Mesendoderm (in vitro differentiated cells): ENCODE data around the gene DHX35.

Source experiments
- DNase-seq: peaks from one replicate; pipeline ENCODE4 v3.0.0; 2013
- H2AK5ac ChIP-seq: 2 replicates; pipeline ENCODE4 v1.6.1; 2013; ENCODE audit warnings: low read length, inconsistent platforms
- H2BK120ac ChIP-seq: 2 replicates; pipeline ENCODE4 v1.6.1; 2013; ENCODE audit warnings: low read depth, mild to moderate bottlenecking, low read length, moderate library complexity, mixed read lengths
- H2BK15ac ChIP-seq: replicated peaks from 2 replicates; pipeline ENCODE4 v1.6.1; 2013; ENCODE audit warnings: low read depth, mild to moderate bottlenecking, moderate library complexity
- H2BK5ac ChIP-seq: 2 replicates; pipeline ENCODE4 v1.6.1; 2013; ENCODE audit warnings: low read length, inconsistent platforms
- H3K18ac ChIP-seq: 2 replicates; pipeline ENCODE4 v1.6.1; 2013; ENCODE audit warnings: mild to moderate bottlenecking, low read length, mixed read lengths
- H3K23ac ChIP-seq: one replicate; pipeline ENCODE4 v1.6.1; 2013; ENCODE audit warnings: low read length
- H3K27ac ChIP-seq: 2 replicates; pipeline ENCODE4 v1.5.1; 2013; ENCODE audit warnings: low read depth, mild to moderate bottlenecking, inconsistent platforms, low read length, moderate library complexity
- H3K27me3 ChIP-seq: 2 replicates; pipeline ENCODE4 v1.6.1; 2013; ENCODE audit warnings: low read length, control low read depth, mild to moderate bottlenecking, inconsistent platforms; ENCODE audit not compliant: insufficient read depth, poor library complexity
- H3K36me3 ChIP-seq: 2 replicates; pipeline ENCODE4 v1.6.1; 2013; ENCODE audit warnings: low read length, inconsistent platforms; ENCODE audit not compliant: control insufficient read depth, insufficient read depth
- H3K4ac ChIP-seq: one replicate; pipeline ENCODE4 v1.6.1; 2013; ENCODE audit warnings: low read depth, mild to moderate bottlenecking, low read length, moderate library complexity
- H3K4me1 ChIP-seq: 2 replicates; pipeline ENCODE4 v1.6.1; 2013; ENCODE audit warnings: low read depth, low read length, inconsistent platforms; ENCODE audit not compliant: control insufficient read depth
- H3K4me2 ChIP-seq: 2 replicates; pipeline ENCODE4 v1.6.1; 2013; ENCODE audit warnings: low read length
- H3K4me3 ChIP-seq: 2 replicates; pipeline ENCODE4 v1.5.1; 2013; ENCODE audit warnings: mild to moderate bottlenecking, low read length
- H3K56ac ChIP-seq: one replicate; pipeline ENCODE4 v1.6.1; 2013; ENCODE audit warnings: low read length
- H3K79me1 ChIP-seq: 2 replicates; pipeline ENCODE4 v1.6.1; 2013; ENCODE audit warnings: low read length, inconsistent platforms
- H3K79me2 ChIP-seq: 2 replicates; pipeline ENCODE4 v1.6.1; 2013; ENCODE audit warnings: mild to moderate bottlenecking, low read length; ENCODE audit not compliant: control insufficient read depth, insufficient read depth
- H3K9ac ChIP-seq: 2 replicates; pipeline ENCODE4 v1.6.1; 2013; ENCODE audit warnings: low read length, inconsistent platforms
- H4K5ac ChIP-seq: one replicate; pipeline ENCODE4 v1.6.1; 2013; ENCODE audit warnings: low read length
- H4K8ac ChIP-seq: one replicate; pipeline ENCODE4 v1.6.1; 2013; ENCODE audit warnings: low read depth, mild to moderate bottlenecking, control low read depth, low read length, moderate library complexity
- WGBS: extraction: QIAGEN DNeasy Blood & Tissue Kit; methylation state at CpG from one replicate; pipeline ENCODE4 v1.1.7; 2013; ENCODE audit warnings: low lambda C conversion rate, missing lambda C conversion rate; ENCODE audit not compliant: insufficient coverage; ENCODE audit errors: extremely low coverage; 5-methylcytosine and 5-hydroxymethylcytosine counted together

The DHX35 gene

DNA sequence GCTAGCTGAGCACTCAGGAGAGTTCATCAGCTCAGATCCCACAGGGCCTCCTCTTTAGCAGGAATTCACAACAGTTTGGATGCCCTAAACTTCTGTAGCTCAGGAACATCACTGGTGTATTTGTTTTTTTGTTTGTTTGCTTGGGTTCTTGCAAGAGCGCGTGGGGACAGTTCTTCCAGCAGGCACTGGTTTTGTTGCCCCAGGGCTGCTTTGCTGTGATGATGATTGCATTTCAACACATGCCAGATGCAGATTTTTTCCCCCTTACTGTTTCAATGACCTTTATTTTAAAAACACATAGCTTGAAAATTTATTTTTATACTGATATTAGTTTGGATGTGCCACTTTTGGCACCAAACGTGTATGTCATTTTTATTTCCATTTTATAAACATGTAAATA lies 77.1 kb downstream of the DHX35 start:
- H2BK5ac ChIP-seq: no peak overlapping the region

DNA sequence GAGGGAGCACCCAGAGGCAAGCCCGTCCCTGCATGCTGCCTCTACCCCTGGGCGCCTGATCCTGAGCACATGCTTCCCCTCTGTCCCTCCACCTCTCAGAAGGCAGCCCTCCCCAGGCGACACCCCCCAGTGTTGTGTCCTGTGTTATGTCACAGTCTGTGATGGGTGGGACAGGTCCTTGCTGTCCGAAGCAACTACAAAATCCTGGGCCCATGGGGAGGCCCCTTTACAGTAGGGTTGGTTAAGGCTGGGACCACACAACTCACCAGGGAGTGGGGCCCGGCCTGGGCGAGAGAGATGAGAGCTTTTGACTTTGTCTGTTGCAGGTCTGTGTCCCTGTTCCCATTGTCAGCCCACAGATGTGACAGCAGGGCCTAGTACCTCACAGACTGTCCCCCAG lies 78.0 kb downstream of the DHX35 start:
- WGBS: no CpG with 5 or more reads among the region's 6 CpGs
- no peak overlapping the region for H4K5ac ChIP-seq
- no peak overlapping the region for H3K23ac ChIP-seq

More for the DNA sequence above, 77.1 kb downstream of the DHX35 start:
- peaks cover 15% of the 10 kb centered on the region for H3K36me3 ChIP-seq
- no peak for DNase-seq
- no peak overlapping the region for H2BK15ac ChIP-seq
- no peak overlapping the region for H3K4ac ChIP-seq
- no peak overlapping the region for H4K5ac ChIP-seq
- H3K4me3 ChIP-seq: no peak overlapping the region
- no peaks in the 10 kb centered on the region for H3K79me2 ChIP-seq
- H3K18ac ChIP-seq: no peak overlapping the region
- H2AK5ac ChIP-seq: no peak overlapping the region
- no peak overlapping the region for H3K23ac ChIP-seq
- WGBS: no CpG with 5 or more reads among the region's 3 CpGs
- no peak overlapping the region for H3K4me2 ChIP-seq
- no peaks in the 10 kb centered on the region for H3K79me1 ChIP-seq
- H3K27ac ChIP-seq: no peak overlapping the region
- no peaks in the 10 kb centered on the region for H3K4me1 ChIP-seq
- no peaks in the 10 kb centered on the region for H3K27me3 ChIP-seq
- H3K9ac ChIP-seq: no peak overlapping the region
- H4K8ac ChIP-seq: no peak overlapping the region
- no peak overlapping the region for H2BK120ac ChIP-seq
- no peak overlapping the region for H3K56ac ChIP-seq

DNA sequence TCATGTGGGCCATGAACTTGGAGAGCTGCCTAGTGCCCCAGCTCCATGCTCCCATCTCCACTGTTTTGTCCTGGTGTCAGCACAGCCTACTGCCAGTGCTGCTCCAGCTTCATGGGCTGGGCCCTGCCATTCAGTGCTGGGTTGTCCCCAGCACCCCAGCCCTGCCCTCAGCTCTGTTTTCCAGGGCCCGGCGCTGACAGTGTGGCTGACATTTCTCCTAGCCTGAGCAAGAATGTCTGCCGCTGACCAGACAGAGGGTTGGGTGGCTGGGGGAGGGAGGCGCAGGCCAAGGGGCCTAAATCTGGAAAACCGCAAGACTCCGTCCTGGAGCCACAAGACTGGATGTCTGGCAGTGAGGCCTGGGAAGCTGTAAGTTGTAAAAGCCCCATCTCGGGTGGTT lies 78.9 kb downstream of the DHX35 start:
- no peak overlapping the region for H2BK120ac ChIP-seq
- no peak overlapping the region for H3K4me2 ChIP-seq
- no peak overlapping the region for H3K4me3 ChIP-seq
- no peak overlapping the region for H3K23ac ChIP-seq
- H3K18ac ChIP-seq: no peak overlapping the region
- no peak overlapping the region for H4K5ac ChIP-seq
- H2BK15ac ChIP-seq: no peak overlapping the region
- H2AK5ac ChIP-seq: no peak overlapping the region
- H3K36me3 ChIP-seq: peaks cover 14% of the 10 kb centered on the region
- no peaks in the 10 kb centered on the region for H3K79me2 ChIP-seq
- no peak overlapping the region for H4K8ac ChIP-seq
- H3K79me1 ChIP-seq: no peaks in the 10 kb centered on the region
- no peak overlapping the region for H2BK5ac ChIP-seq
- no peaks in the 10 kb centered on the region for H3K27me3 ChIP-seq
- DNase-seq: no peak
- no peak overlapping the region for H3K56ac ChIP-seq
- H3K9ac ChIP-seq: no peak overlapping the region
- H3K4ac ChIP-seq: no peak overlapping the region
- no CpG with 5 or more reads among the region's 7 CpGs for WGBS
- no peak overlapping the region for H3K27ac ChIP-seq
- H3K4me1 ChIP-seq: no peaks in the 10 kb centered on the region

More for the DNA sequence above, 78.0 kb downstream of the DHX35 start:
- Histone ChIP-seq H3K4me3 (no peak overlapping the region), H2BK120ac (no peak overlapping the region), H3K4me1 (no peaks in the 10 kb centered on the region), H3K4ac (no peak overlapping the region), H2BK15ac (no peak overlapping the region), H3K4me2 (no peak overlapping the region), H4K8ac (no peak overlapping the region), H2AK5ac (no peak overlapping the region), H3K79me1 (no peaks in the 10 kb centered on the region), H3K27ac (no peak overlapping the region), H3K36me3 (peaks cover 15% of the 10 kb centered on the region), H3K18ac (no peak overlapping the region), H3K56ac (no peak overlapping the region), H3K27me3 (no peaks in the 10 kb centered on the region), H3K9ac (no peak overlapping the region), H2BK5ac (no peak overlapping the region), H3K79me2 (no peaks in the 10 kb centered on the region)
- no peak for DNase-seq

DNA sequence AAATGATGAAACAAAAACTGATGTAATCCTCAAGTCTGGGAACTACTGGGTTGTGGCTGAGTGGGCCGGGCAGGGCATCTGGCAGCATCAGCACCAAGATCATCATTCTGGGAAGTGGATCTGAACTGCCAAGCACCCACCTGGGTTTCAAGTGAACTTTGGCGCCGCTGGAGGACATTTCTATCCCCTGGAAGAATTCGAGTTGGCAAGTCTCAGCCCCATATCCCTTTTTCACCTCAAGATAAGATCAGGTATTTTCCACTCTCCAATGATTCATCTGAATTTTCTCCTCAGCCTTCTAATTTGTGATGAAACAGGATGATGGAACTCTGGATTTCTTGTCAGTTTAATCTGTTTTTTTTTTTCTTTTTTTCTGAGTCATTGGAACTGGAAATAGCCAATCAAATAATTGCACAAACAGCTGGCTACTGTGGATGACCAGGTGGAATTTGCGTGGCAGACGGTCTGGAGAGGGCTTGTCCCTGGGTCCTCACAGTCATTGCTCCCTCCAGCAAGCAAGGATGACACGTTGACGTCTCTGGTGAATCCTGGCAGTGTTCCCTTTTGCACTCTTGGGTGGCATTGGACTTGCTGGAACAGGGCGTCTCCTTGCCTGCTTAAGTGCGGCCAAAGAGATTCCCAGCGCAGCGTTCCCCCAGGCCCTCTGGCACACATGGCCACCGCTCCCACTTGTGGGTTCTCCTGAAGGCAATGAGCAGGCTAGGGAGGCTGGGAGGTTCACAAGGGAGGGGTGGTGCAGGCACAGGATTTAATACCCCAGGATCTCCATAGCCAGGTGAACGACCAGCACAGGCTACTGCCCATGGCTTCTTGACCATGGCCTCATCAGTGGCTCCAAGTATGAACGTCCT lies 80.4 kb downstream of the DHX35 start:
- Histone ChIP-seq H3K4ac (no peak overlapping the region), H3K4me1 (no peaks in the 10 kb centered on the region), H3K27me3 (no peaks in the 10 kb centered on the region), H2BK120ac (no peak overlapping the region), H3K23ac (no peak overlapping the region), H2AK5ac (no peak overlapping the region), H2BK5ac (no peak overlapping the region), H4K8ac (no peak overlapping the region), H3K36me3 (peaks cover 11% of the 10 kb centered on the region), H3K4me3 (no peak overlapping the region), H3K18ac (no peak overlapping the region), H3K27ac (no peak overlapping the region), H3K79me1 (no peaks in the 10 kb centered on the region), H3K56ac (no peak overlapping the region), H3K9ac (no peak overlapping the region), H3K79me2 (no peaks in the 10 kb centered on the region), H4K5ac (no peak overlapping the region), H3K4me2 (no peak overlapping the region), H2BK15ac (no peak overlapping the region)
- no CpG with 5 or more reads among the region's 15 CpGs for WGBS
- DNase-seq: no peak

DNA sequence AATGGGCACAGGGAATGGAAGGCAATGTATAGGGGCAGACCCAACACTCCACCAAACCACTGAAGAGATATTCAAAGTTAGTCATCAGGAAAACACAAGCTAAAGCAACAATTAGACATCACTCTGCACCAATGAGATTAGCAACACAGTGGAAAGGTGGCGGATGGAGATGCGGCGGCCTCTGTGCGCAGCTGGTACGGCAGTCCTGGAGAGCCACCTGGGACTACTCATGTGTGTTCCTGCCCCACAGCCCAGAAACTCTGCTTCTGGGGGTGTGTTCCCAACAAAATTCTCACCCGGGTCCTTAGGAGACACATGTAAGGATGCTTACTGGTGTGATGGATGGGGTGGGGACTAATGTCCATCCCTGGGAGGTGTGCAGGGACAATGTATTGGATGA lies 82.4 kb downstream of the DHX35 start:
- no peak overlapping the region for H3K4ac ChIP-seq
- no peak overlapping the region for H3K18ac ChIP-seq
- WGBS: no CpG with 5 or more reads among the region's 6 CpGs
- H3K4me1 ChIP-seq: no peaks in the 10 kb centered on the region
- H3K27ac ChIP-seq: no peak overlapping the region
- no peak overlapping the region for H3K23ac ChIP-seq
- peaks cover 1% of the 10 kb centered on the region for H3K36me3 ChIP-seq
- no peak overlapping the region for H4K5ac ChIP-seq
- H3K79me1 ChIP-seq: no peaks in the 10 kb centered on the region
- H3K9ac ChIP-seq: no peak overlapping the region
- no peak overlapping the region for H3K4me2 ChIP-seq
- no peak overlapping the region for H2AK5ac ChIP-seq
- no peaks in the 10 kb centered on the region for H3K79me2 ChIP-seq
- H2BK120ac ChIP-seq: no peak overlapping the region
- H2BK15ac ChIP-seq: no peak overlapping the region
- no peak overlapping the region for H4K8ac ChIP-seq
- H2BK5ac ChIP-seq: no peak overlapping the region
- DNase-seq: no peak
- no peak overlapping the region for H3K56ac ChIP-seq
- no peak overlapping the region for H3K4me3 ChIP-seq
- H3K27me3 ChIP-seq: no peaks in the 10 kb centered on the region

DNA sequence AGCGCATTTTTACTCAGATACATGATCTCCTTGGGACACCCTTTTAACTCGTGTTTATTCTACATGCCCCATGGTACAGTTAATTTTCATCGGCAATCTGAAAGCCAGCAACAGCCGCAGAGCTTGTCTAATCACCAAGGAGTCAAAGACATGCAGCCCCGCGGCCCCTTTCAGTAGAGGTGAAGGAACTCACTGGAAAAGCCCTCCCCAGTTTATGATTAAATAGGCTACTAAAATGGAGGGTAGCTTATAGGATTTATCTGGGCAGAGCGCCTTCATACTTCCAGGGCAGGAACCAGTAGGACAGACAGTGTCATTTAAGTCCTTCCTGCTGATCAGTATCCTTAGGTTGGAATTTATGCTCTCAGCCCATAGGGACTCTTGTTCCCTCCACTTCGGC lies 83.5 kb downstream of the DHX35 start:
- DNase-seq: no peak
- Histone ChIP-seq H3K4me3 (no peak overlapping the region), H3K79me2 (no peaks in the 10 kb centered on the region), H3K4me2 (no peak overlapping the region), H3K9ac (no peak overlapping the region), H2BK120ac (no peak overlapping the region), H2BK5ac (no peak overlapping the region), H3K4me1 (no peaks in the 10 kb centered on the region), H3K4ac (no peak overlapping the region), H4K8ac (no peak overlapping the region), H3K36me3 (peaks cover 1% of the 10 kb centered on the region), H2AK5ac (no peak overlapping the region), H3K23ac (no peak overlapping the region), H2BK15ac (no peak overlapping the region), H4K5ac (no peak overlapping the region), H3K56ac (no peak overlapping the region), H3K27ac (no peak overlapping the region), H3K18ac (no peak overlapping the region), H3K79me1 (no peaks in the 10 kb centered on the region), H3K27me3 (no peaks in the 10 kb centered on the region)
- no CpG with 5 or more reads among the region's 8 CpGs for WGBS
